Gastrocnemius medialis (tissue), 4 donors: ENCODE data around the gene PRRT1B. TPM values are rescaled to one million over a fixed set of nuclear protein-coding genes. Genes with fewer than 3 reads are reported as not detected.

Source experiments
- ATAC-seq, 2 donors: fragments of 150-250 bp; one replicate each; pipeline ENCODE4 v1.9.1; 2016
- DNase-seq, 2 donors: peaks; one replicate each; pipeline ENCODE4 v3.0.0-alpha.2; 2019
- H3K27ac ChIP-seq, 4 donors: fragments of 200-600 bp; sonication (generic); 1 replicate in 1 of 4; 2 replicates in 3 of 4; pipeline ENCODE4 v1.5.1; 2016 to 2018; ENCODE audit warnings: mild to moderate bottlenecking in 2 of 4, moderate library complexity in 1 of 4
- H3K27me3 ChIP-seq, 3 donors: fragments of 200-600 bp; sonication (generic) in 2 of 3; 1 replicate in 1 of 3; 2 replicates in 2 of 3; pipeline versions ENCODE4 v1.5.1 to v1.6.0; 2016 to 2019; ENCODE audit warnings: mild to moderate bottlenecking in 1 of 3, moderate library complexity in 1 of 3
- H3K36me3 ChIP-seq, 2 donors: fragments of 200-600 bp; sonication (generic) in 1 of 2; one replicate each; pipeline ENCODE4 v1.5.1; 2017 to 2018
- H3K4me1 ChIP-seq, 2 donors: fragments of 200-600 bp; sonication (generic) in 1 of 2; one replicate each; pipeline ENCODE4 v1.5.1; 2016 to 2017; ENCODE audit warnings: mild to moderate bottlenecking in 2 of 2
- H3K4me3 ChIP-seq, 4 donors: fragments of 200-600 bp; sonication (generic) in 3 of 4; 1 replicate in 1 of 4; 2 replicates in 3 of 4; pipeline ENCODE4 v1.5.1; 2016 to 2019; ENCODE audit warnings: mild to moderate bottlenecking in 2 of 4
- H3K9me3 ChIP-seq, 3 donors: fragments of 200-600 bp; sonication (generic) in 2 of 3; 1 replicate in 1 of 3; 2 replicates in 2 of 3; pipeline ENCODE4 v1.5.1; 2016 to 2019
- POLR2A ChIP-seq, 2 donors: fragments of 450-650 bp; IDR thresholded peaks; one replicate each; pipeline ENCODE4 v1.6.1; 2017; ENCODE audit warnings: antibody characterized with exemption in 2 of 2, mild to moderate bottlenecking in 2 of 2, moderate library complexity in 2 of 2
- in situ Hi-C, 4 donors: fragments of 200-750 bp; cut with MboI; loops; one replicate each; pipeline versions ENCODE4 v1.15.0 to v1.8.0; 2017; ENCODE audit warnings: low sequenced_read_pairs in 4 of 4
- intact Hi-C: fragments of 100-400 bp; cut with DNase I; formaldehyde crosslinking; loops from one replicate; pipeline ENCODE4 v1.15.1; 2023; ENCODE audit warnings: low total_unique reads
- total RNA-seq, 4 donors: library from RNA; depleted of rRNA; stranded (reverse); fragments of >200 nt; gene quantifications; one replicate each; pipeline versions ENCODE4 v1.1.0 to v1.2.3, GENCODE V29; 2016
- TF ChIP-seq, protein P1 (sequence below), 5 experiments: fragments of 450-650 bp in 3 of 5; fragments of 200-600 bp in 2 of 5; sonication (generic) in 2 of 5; IDR thresholded peaks in 4 of 5; conservative IDR thresholded peaks in 1 of 5; 1 replicate in 4 of 5; 2 replicates in 1 of 5; pipeline ENCODE4 v1.5.1; 2016 to 2019; ENCODE audit warnings: antibody characterized with exemption in 5 of 5, mild to moderate bottlenecking in 3 of 5, moderate library complexity in 3 of 5

PRRT1B gene
- total RNA-seq, 4 donors from 2014 or later: not detected

DNA sequence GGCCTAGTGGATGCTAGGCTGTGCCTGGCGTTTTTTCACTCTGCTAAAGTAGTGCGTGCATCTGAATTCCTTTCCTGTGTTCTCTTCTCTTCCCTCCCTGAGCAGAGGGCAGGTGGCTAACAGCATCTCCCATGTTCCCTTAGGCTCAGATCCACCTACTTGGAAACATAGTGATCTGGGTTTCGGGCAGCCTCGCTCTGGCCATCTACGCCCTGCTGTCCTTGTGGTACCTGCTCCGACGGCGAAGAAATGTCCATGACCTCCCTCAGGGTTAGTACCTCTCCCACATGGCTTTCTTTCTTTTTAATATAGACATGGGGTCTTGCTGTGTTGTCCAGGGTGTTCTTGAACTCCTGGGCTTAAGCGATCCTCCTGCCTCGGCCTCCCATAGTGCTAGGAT is 24.1 kb upstream of the PRRT1B start:
- no peak for DNase-seq
- H3K27me3 ChIP-seq: no peaks in the 10 kb centered on the region
- intact Hi-C loops (no loop called here), in situ Hi-C loops (no loop called here)
- no peak overlapping the region for H3K4me3 ChIP-seq
- H3K27ac ChIP-seq: no peak overlapping the region
- TF ChIP-seq POLR2A (IDR thresholded peaks at IDR 0.05): no peak
- TF ChIP-seq, protein P1, sequence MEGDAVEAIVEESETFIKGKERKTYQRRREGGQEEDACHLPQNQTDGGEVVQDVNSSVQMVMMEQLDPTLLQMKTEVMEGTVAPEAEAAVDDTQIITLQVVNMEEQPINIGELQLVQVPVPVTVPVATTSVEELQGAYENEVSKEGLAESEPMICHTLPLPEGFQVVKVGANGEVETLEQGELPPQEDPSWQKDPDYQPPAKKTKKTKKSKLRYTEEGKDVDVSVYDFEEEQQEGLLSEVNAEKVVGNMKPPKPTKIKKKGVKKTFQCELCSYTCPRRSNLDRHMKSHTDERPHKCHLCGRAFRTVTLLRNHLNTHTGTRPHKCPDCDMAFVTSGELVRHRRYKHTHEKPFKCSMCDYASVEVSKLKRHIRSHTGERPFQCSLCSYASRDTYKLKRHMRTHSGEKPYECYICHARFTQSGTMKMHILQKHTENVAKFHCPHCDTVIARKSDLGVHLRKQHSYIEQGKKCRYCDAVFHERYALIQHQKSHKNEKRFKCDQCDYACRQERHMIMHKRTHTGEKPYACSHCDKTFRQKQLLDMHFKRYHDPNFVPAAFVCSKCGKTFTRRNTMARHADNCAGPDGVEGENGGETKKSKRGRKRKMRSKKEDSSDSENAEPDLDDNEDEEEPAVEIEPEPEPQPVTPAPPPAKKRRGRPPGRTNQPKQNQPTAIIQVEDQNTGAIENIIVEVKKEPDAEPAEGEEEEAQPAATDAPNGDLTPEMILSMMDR (IDR thresholded peaks at IDR 0.05 in 4 of 5, conservative IDR thresholded peaks at IDR 0.05 in 1 of 5): no peak
- peaks cover 20 to 21% of the 10 kb centered on the region in 2 donors for H3K4me1 ChIP-seq
- no peaks in the 10 kb centered on the region for H3K9me3 ChIP-seq
- H3K36me3 ChIP-seq: peaks cover 0 to 84% of the 10 kb centered on the region in 2 donors
- ATAC-seq: no peak

DNA sequence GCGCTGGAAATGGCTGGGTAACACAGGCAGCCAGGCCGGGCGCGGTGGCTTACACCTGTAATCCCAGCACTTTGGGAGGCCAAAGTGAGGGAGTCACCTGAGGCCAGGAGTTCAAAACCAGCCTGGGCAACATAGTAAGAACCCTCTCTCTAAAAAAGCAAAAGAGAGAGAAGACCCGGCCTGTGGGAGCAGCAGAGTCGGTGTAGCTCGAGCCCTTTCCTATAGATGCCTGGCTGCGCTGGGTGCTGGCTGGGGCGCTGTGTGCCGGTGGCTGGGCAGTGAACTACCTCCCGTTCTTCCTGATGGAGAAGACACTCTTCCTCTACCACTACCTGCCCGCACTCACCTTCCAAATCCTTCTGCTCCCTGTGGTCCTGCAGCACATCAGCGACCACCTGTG is 23.5 kb upstream of the PRRT1B start:
- peaks cover 15 to 19% of the 10 kb centered on the region in 2 donors for H3K4me1 ChIP-seq
- DNase-seq: no peak
- no peaks in the 10 kb centered on the region for H3K27me3 ChIP-seq
- in situ Hi-C loops: no loop called here
- H3K9me3 ChIP-seq: no peaks in the 10 kb centered on the region
- intact Hi-C loops: no loop called here
- H3K4me3 ChIP-seq: no peak overlapping the region
- H3K36me3 ChIP-seq: peaks cover 0 to 85% of the 10 kb centered on the region in 2 donors
- TF ChIP-seq POLR2A (IDR thresholded peaks at IDR 0.05): no peak
- no peak overlapping the region for H3K27ac ChIP-seq
- ATAC-seq: no peak

DNA sequence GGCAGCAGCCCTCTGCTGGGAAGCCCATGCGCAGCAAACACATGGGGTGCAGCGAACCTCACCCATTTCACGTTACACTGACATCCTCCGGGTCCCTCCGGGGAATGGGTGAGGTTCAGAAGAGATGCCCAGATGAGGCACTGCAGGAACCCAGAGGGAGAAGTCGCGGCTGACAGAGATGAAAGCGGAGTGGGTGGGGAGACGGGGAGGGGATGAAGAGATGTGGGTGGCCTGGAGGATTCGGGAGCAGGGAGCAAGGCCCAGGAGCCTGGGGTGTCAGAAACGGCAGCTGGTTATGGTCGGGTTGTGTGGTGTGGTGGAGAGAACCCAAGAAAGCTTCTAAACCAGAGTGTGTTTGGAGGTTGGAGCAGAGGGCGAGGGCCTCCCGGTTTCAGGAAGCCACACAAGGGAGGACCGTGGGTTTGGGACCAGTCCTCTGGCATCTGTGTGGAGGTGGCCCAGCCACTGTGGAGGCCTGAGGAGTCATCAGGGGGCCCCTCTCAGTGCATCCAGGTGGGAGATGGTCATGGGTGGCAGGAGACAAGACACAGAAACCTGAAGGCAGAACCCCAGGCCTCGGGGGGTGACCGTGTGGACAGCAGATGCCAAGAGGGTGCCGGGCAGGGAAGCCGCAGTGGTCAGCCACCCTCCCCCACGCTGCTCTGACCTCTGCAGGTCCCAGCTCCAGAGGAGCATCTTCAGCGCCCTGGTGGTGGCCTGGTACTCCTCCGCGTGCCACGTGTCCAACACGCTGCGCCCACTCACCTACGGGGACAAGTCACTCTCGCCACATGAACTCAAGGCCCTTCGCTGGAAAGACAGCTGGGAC is 22.9 kb upstream of the PRRT1B start:
- TF ChIP-seq, protein P1 (IDR thresholded peaks at IDR 0.05 in 4 of 5, conservative IDR thresholded peaks at IDR 0.05 in 1 of 5): no peak
- no peak for TF ChIP-seq POLR2A (IDR thresholded peaks at IDR 0.05)
- intact Hi-C loops (no loop called here), in situ Hi-C loops (no loop called here)
- Histone ChIP-seq H3K4me1 (peaks cover 12 to 13% of the 10 kb centered on the region in 2 donors), H3K4me3 (no peak overlapping the region), H3K27ac (no peak overlapping the region), H3K9me3 (no peaks in the 10 kb centered on the region), H3K36me3 (peaks cover 0 to 92% of the 10 kb centered on the region in 2 donors), H3K27me3 (no peaks in the 10 kb centered on the region)
- ATAC-seq: no peak
- no peak for DNase-seq

DNA sequence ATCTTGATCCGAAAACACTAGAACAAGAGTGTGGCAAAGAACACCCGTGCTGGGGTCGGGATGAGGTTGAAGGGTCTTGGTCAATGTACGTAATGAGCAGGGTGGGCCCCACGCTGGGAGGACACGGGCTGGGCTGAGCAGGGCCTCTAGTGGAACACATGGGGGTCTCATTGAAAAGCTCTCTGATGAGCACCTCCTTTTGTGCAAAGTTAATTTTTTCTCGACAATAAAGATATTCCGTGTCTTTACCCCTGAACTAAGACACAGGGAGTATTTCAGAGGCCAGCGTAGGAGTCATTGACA is 22.3 kb upstream of the PRRT1B start:
- peaks cover 7% of the 10 kb centered on the region in 2 donors for H3K4me1 ChIP-seq
- H3K9me3 ChIP-seq: no peaks in the 10 kb centered on the region
- DNase-seq: no peak
- no peak for ATAC-seq
- intact Hi-C loops: no loop called here
- H3K27me3 ChIP-seq: no peaks in the 10 kb centered on the region
- no peak overlapping the region for H3K4me3 ChIP-seq
- H3K36me3 ChIP-seq: peaks cover 0 to 97% of the 10 kb centered on the region in 2 donors
- no peak overlapping the region for H3K27ac ChIP-seq
- in situ Hi-C loops: no loop called here
- TF ChIP-seq POLR2A (IDR thresholded peaks at IDR 0.05): no peak
- TF ChIP-seq, protein P1 (IDR thresholded peaks at IDR 0.05 in 4 of 5, conservative IDR thresholded peaks at IDR 0.05 in 1 of 5): no peak

DNA sequence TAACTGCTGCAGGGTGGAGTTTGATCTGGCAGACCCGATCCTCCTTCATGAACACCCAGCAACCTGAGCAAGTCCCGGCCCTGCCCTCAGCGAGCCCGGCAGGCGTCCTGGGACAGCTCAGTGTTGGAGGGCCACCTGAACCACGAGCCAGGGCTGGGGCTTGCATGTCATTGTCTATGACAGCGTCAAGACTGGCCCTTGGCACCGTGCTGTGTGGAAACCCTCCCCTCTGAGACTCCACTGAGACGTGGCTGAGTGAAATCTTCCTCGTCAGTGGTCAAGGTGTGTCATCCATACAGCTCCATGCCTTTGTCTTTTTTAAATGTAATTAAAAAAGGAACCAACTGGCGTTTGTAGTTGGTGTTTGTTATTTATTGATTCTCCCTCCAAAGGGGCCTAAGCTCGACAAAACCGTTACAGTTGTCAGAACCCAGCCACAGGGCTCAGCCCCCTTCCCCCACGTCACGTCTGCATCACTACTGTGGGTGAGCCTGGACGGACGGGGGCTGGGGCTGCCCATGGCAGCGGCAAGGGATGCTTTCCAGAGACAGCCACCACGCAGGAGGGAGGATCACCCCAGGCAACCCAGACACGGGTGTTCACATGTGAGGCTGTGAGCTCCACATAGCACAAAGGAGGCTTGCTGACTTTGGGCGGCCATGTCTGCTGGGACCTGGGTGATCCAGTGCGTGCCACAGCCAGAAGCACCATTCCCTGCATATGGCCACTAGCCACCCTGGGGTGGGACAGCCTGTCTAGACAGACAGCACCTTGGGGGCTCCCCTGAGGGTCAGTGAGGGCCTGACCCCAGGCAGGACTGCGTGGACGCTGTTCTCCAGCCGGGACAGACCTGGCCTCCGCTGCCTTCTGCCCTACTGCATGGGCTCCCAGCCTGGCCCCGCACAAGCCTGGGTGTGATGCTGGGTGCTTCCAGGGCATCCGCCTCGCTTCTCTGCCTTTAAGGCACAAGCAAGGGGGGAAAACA is 21.6 kb upstream of the PRRT1B start:
- Histone ChIP-seq H3K27me3 (no peaks in the 10 kb centered on the region), H3K36me3 (peaks cover 0 to 99% of the 10 kb centered on the region in 2 donors), H3K4me3 (no peak overlapping the region), H3K9me3 (no peaks in the 10 kb centered on the region), H3K27ac (no peak overlapping the region), H3K4me1 (peaks cover 0 to under 1% of the 10 kb centered on the region in 2 donors)
- intact Hi-C loops: no loop called here
- DNase-seq (no peak), ATAC-seq (no peak)
- TF ChIP-seq POLR2A (IDR thresholded peaks at IDR 0.05): no peak
- TF ChIP-seq, protein P1 (IDR thresholded peaks at IDR 0.05 in 4 of 5, conservative IDR thresholded peaks at IDR 0.05 in 1 of 5): no peak
- in situ Hi-C loops: no loop called here
